Ascending aorta (tissue), 2 donors: ENCODE results near the gene HOXA2. TPM values are rescaled to one million over a fixed set of nuclear protein-coding genes. Genes with fewer than 3 reads are reported as not detected.

Experiments
- DNase-seq, 2 donors: peaks; one replicate each; pipeline ENCODE4 v3.0.0-alpha.2; 2019; ENCODE audit warnings: low spot score in 2 of 2
- H3K27ac ChIP-seq, 2 donors: fragments of 200-600 bp; sonication (generic); one replicate each; pipeline ENCODE4 v1.5.1; 2016 to 2017; ENCODE audit warnings: mild to moderate bottlenecking in 1 of 2
- H3K27me3 ChIP-seq: fragments of 200-600 bp; sonication (generic); one replicate; pipeline ENCODE4 v1.5.1; 2017
- H3K36me3 ChIP-seq, 2 donors: fragments of 200-600 bp; sonication (generic); one replicate each; pipeline ENCODE4 v1.5.1; 2016
- H3K4me1 ChIP-seq, 2 donors: fragments of 200-600 bp; sonication (generic); one replicate each; pipeline ENCODE4 v1.5.1; 2016 to 2017; ENCODE audit warnings: mild to moderate bottlenecking in 1 of 2
- H3K4me3 ChIP-seq, 2 donors: fragments of 200-600 bp; sonication (generic); one replicate each; pipeline ENCODE4 v1.5.1; 2016 to 2017; ENCODE audit warnings: mild to moderate bottlenecking in 1 of 2
- H3K9me3 ChIP-seq, 2 donors: fragments of 200-600 bp; sonication (generic); one replicate each; pipeline ENCODE4 v1.5.1; 2016
- intact Hi-C: fragments of 100-400 bp; cut with DNase I; formaldehyde crosslinking; loops from one replicate; pipeline ENCODE4 v1.15.1; 2023
- total RNA-seq: library from RNA; depleted of rRNA; stranded (reverse); fragments of >200 nt; gene quantifications from one replicate; pipeline ENCODE4 v1.1.0, GENCODE V29; 2016
- TF ChIP-seq, protein P1 (sequence below), 3 experiments: fragments of 200-600 bp in 2 of 3; fragments of 450-650 bp in 1 of 3; sonication (generic) in 2 of 3; IDR thresholded peaks; one replicate each; pipeline ENCODE4 v1.5.1; 2016 to 2019; ENCODE audit warnings: antibody characterized with exemption in 3 of 3, mild to moderate bottlenecking in 1 of 3, moderate library complexity in 1 of 3

Gene HOXA2
- 36.5 TPM for total RNA-seq

GRCh38 chr7:27102581-27103442 is at the start of gene HOXA2:
HOXA2 (minus strand) TSS chr7:27102683; CDS start chr7:27102500, 183 bp downstream.
- H3K9me3 ChIP-seq = no peaks in the 10 kb centered on the region
- H3K27me3 ChIP-seq = no peaks in the 10 kb centered on the region
- peak within 1 kb of the TSS; percentile 68 to 79 for H3K4me3 ChIP-seq
- intact Hi-C loops = loop anchor here (5.0 kb wide), 1 partner anchor 1351 kb away; no protein-coding TSS in a partner anchor
- peak within 1 kb of the TSS; percentile 89 to 97 for H3K27ac ChIP-seq
- peak in 1 of 2 donors; percentile 85 for DNase-seq
- no peaks in the 10 kb centered on the region for H3K36me3 ChIP-seq
- TF ChIP-seq, protein P1, sequence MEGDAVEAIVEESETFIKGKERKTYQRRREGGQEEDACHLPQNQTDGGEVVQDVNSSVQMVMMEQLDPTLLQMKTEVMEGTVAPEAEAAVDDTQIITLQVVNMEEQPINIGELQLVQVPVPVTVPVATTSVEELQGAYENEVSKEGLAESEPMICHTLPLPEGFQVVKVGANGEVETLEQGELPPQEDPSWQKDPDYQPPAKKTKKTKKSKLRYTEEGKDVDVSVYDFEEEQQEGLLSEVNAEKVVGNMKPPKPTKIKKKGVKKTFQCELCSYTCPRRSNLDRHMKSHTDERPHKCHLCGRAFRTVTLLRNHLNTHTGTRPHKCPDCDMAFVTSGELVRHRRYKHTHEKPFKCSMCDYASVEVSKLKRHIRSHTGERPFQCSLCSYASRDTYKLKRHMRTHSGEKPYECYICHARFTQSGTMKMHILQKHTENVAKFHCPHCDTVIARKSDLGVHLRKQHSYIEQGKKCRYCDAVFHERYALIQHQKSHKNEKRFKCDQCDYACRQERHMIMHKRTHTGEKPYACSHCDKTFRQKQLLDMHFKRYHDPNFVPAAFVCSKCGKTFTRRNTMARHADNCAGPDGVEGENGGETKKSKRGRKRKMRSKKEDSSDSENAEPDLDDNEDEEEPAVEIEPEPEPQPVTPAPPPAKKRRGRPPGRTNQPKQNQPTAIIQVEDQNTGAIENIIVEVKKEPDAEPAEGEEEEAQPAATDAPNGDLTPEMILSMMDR (IDR thresholded peaks at IDR 0.05) = no peak
- peaks cover 4 to 27% of the 10 kb centered on the region in 2 donors for H3K4me1 ChIP-seq

- DNase-seq = peak in 1 of 2 donors; percentile 70
- peak overlapping the region; percentile 68 to 69 for H3K4me3 ChIP-seq
- intact Hi-C loops = no loop called here
- peaks cover 3 to 36% of the 10 kb centered on the region in 2 donors for H3K4me1 ChIP-seq
- H3K36me3 ChIP-seq = no peaks in the 10 kb centered on the region
- peak overlapping the region; percentile 83 to 88 for H3K27ac ChIP-seq
- no peaks in the 10 kb centered on the region for H3K9me3 ChIP-seq
- TF ChIP-seq, protein P1 (IDR thresholded peaks at IDR 0.05) = no peak
- H3K27me3 ChIP-seq = no peaks in the 10 kb centered on the region
Observed at GRCh38 chr7:27151341-27151930, 49.0 kb upstream of the HOXA2 start.

- Histone ChIP-seq H3K4me1 (peaks cover 3 to 36% of the 10 kb centered on the region in 2 donors), H3K27me3 (no peaks in the 10 kb centered on the region), H3K9me3 (no peaks in the 10 kb centered on the region), H3K36me3 (no peaks in the 10 kb centered on the region), H3K27ac (peak overlapping the region; percentile 83 to 88), H3K4me3 (peak overlapping the region; percentile 68 to 69)
- TF ChIP-seq, protein P1 (IDR thresholded peaks at IDR 0.05) = peak; percentile 80 to 94 (median 91)
- DNase-seq = peak in 1 of 2 donors; percentile 88
- intact Hi-C loops = no loop called here
Observed at GRCh38 chr7:27150568-27151340, 48.3 kb upstream of the HOXA2 start.

- peaks cover 0 to 31% of the 10 kb centered on the region in 2 donors for H3K4me1 ChIP-seq
- H3K9me3 ChIP-seq = no peaks in the 10 kb centered on the region
- DNase-seq = no peak
- H3K27me3 ChIP-seq = no peaks in the 10 kb centered on the region
- H3K27ac ChIP-seq = peak overlapping the region; percentile 83 to 88
- intact Hi-C loops = no loop called here
- TF ChIP-seq, protein P1 (IDR thresholded peaks at IDR 0.05) = no peak
- peak overlapping the region; percentile 68 to 69 for H3K4me3 ChIP-seq
- peaks cover 0 to 5% of the 10 kb centered on the region in 2 donors for H3K36me3 ChIP-seq
Observed at GRCh38 chr7:27149842-27150567, 47.5 kb upstream of the HOXA2 start.
